Subcutaneous adipose tissue (tissue), 4 donors: ENCODE measurements around the gene ZNF408. TPM values are rescaled to one million over a fixed set of nuclear protein-coding genes. Genes with fewer than 3 reads are reported as not detected.

ENCODE experiments used
- CTCF ChIP-seq: fragments of 450-650 bp; IDR thresholded peaks from one replicate; pipeline ENCODE4 v1.5.1; 2016; ENCODE audit warnings: low read depth, mild to moderate bottlenecking, control low read depth, antibody characterized with exemption, moderate library complexity
- total RNA-seq, 4 donors: library from RNA; depleted of rRNA; stranded (reverse); fragments of >200 nt; gene quantifications; one replicate each; pipeline ENCODE4 v1.1.0, GENCODE V29; 2016

ZNF408 gene
- total RNA-seq, 4 donors from 2014 or later, result 1.6 to 7.5 (median 5.5) TPM

GRCh38 chr11:46663277-46663940 lies 37.4 kb upstream of the ZNF408 start:
- TF ChIP-seq CTCF, result no peak

- TF ChIP-seq CTCF, result no peak
Observed at GRCh38 chr11:46664612-46665011, 36.2 kb upstream of the ZNF408 start.

GRCh38 chr11:46665356-46665755 lies 35.5 kb upstream of the ZNF408 start:
- no peak for TF ChIP-seq CTCF

- TF ChIP-seq CTCF, result no peak
Observed at GRCh38 chr11:46666516-46666915, 34.3 kb upstream of the ZNF408 start.

GRCh38 chr11:46667043-46667481 lies 33.8 kb upstream of the ZNF408 start:
- TF ChIP-seq CTCF, result no peak

GRCh38 chr11:46668480-46669085 lies 32.2 kb upstream of the ZNF408 start:
- no peak for TF ChIP-seq CTCF

GRCh38 chr11:46669711-46670139 lies 31.1 kb upstream of the ZNF408 start:
- TF ChIP-seq CTCF, result no peak
